ENCODE results near the gene RNF44. TPM values are rescaled to one million over a fixed set of nuclear protein-coding genes. Genes with fewer than 3 reads are reported as not detected.
A peak's percentile ranks its signal among the peaks of the same experiment; 100 is the strongest.
"Not testable (repeated sequence)": the region's sequence is repeated elsewhere in the genome, so short reads cannot be mapped to it uniquely, and the experiment has no call there.

The RNF44 gene
- total RNA-seq, 1 donor from 2014 or later = 74.0 TPM

- no peak overlapping the region for H3K27ac Mint-ChIP-seq
- no peaks in the 10 kb centered on the region for H3K9me3 Mint-ChIP-seq
- no peaks in the 10 kb centered on the region for H3K4me1 Mint-ChIP-seq
- intact Hi-C loops (cut with micrococcal nuclease) = no loop called here
- no peak overlapping the region for H3K4me3 Mint-ChIP-seq
- no peaks in the 10 kb centered on the region for H3K27me3 Mint-ChIP-seq
- no peak for DNase-seq
- H3K36me3 Mint-ChIP-seq (ENCODE audit: low read depth) = peaks cover 32% of the 10 kb centered on the region
These were observed 28.6 kb downstream of the RNF44 start for GRCh38 chr5:176508603-176509002.

GRCh38 chr5:176507911-176508310, 29.3 kb downstream of the RNF44 start:
- H3K27ac Mint-ChIP-seq = no peak overlapping the region
- H3K4me1 Mint-ChIP-seq = no peaks in the 10 kb centered on the region
- H3K9me3 Mint-ChIP-seq = no peaks in the 10 kb centered on the region
- H3K36me3 Mint-ChIP-seq (ENCODE audit: low read depth) = peaks cover 34% of the 10 kb centered on the region
- intact Hi-C loops (cut with micrococcal nuclease) = no loop called here
- H3K27me3 Mint-ChIP-seq = no peaks in the 10 kb centered on the region
- DNase-seq = no peak
- no peak overlapping the region for H3K4me3 Mint-ChIP-seq

GRCh38 chr5:176503496-176503895, 33.7 kb downstream of the RNF44 start:
- Mint-ChIP-seq H3K4me1 (no peaks in the 10 kb centered on the region), H3K4me3 (no peak overlapping the region), H3K9me3 (no peaks in the 10 kb centered on the region), H3K27ac (no peak overlapping the region), H3K27me3 (no peaks in the 10 kb centered on the region), H3K36me3 (ENCODE audit: low read depth) (peaks cover 57% of the 10 kb centered on the region)
- DNase-seq = no peak
- intact Hi-C loops (cut with micrococcal nuclease) = no loop called here

- no peak overlapping the region for H3K4me3 Mint-ChIP-seq
- no peak for DNase-seq
- peaks cover 50% of the 10 kb centered on the region for H3K36me3 Mint-ChIP-seq (ENCODE audit: low read depth)
- H3K27me3 Mint-ChIP-seq = no peaks in the 10 kb centered on the region
- intact Hi-C loops (cut with micrococcal nuclease) = no loop called here
- H3K9me3 Mint-ChIP-seq = no peaks in the 10 kb centered on the region
- H3K27ac Mint-ChIP-seq = no peak overlapping the region
- no peaks in the 10 kb centered on the region for H3K4me1 Mint-ChIP-seq
These were observed 35.9 kb downstream of the RNF44 start for GRCh38 chr5:176501333-176501732.

- peaks cover 56% of the 10 kb centered on the region for H3K36me3 Mint-ChIP-seq (ENCODE audit: low read depth)
- no peak overlapping the region for H3K27ac Mint-ChIP-seq
- H3K4me1 Mint-ChIP-seq = no peaks in the 10 kb centered on the region
These were observed 36.7 kb downstream of the RNF44 start for GRCh38 chr5:176500511-176500910.

GRCh38 chr5:176499273-176499672, 37.9 kb downstream of the RNF44 start:
- intact Hi-C loops (cut with micrococcal nuclease) = no loop called here
- no peak overlapping the region for H3K27ac Mint-ChIP-seq
- peaks cover 53% of the 10 kb centered on the region for H3K36me3 Mint-ChIP-seq (ENCODE audit: low read depth)
- H3K4me3 Mint-ChIP-seq = no peak overlapping the region
- no peaks in the 10 kb centered on the region for H3K4me1 Mint-ChIP-seq
- no peaks in the 10 kb centered on the region for H3K9me3 Mint-ChIP-seq
- DNase-seq = no peak
- H3K27me3 Mint-ChIP-seq = no peaks in the 10 kb centered on the region

More at GRCh38 chr5:176500511-176500910, 36.7 kb downstream of the RNF44 start:
- no peak for DNase-seq
- Mint-ChIP-seq H3K9me3 (no peaks in the 10 kb centered on the region), H3K27me3 (no peaks in the 10 kb centered on the region), H3K4me3 (no peak overlapping the region)
- intact Hi-C loops (cut with micrococcal nuclease) = no loop called here

- Mint-ChIP-seq H3K4me3 (no peak overlapping the region), H3K9me3 (no peaks in the 10 kb centered on the region), H3K36me3 (ENCODE audit: low read depth) (peaks cover 60% of the 10 kb centered on the region), H3K4me1 (no peaks in the 10 kb centered on the region), H3K27me3 (no peaks in the 10 kb centered on the region), H3K27ac (no peak overlapping the region)
- DNase-seq = no peak
- intact Hi-C loops (cut with micrococcal nuclease) = no loop called here
These were observed 39.4 kb downstream of the RNF44 start for GRCh38 chr5:176497852-176498251.

GRCh38 chr5:176492431-176492830, 44.8 kb downstream of the RNF44 start:
- H3K4me3 Mint-ChIP-seq = no peak overlapping the region
- H3K9me3 Mint-ChIP-seq = no peaks in the 10 kb centered on the region
- no peaks in the 10 kb centered on the region for H3K27me3 Mint-ChIP-seq
- no peak for DNase-seq
- peaks cover 63% of the 10 kb centered on the region for H3K36me3 Mint-ChIP-seq (ENCODE audit: low read depth)
- intact Hi-C loops (cut with micrococcal nuclease) = no loop called here
- H3K27ac Mint-ChIP-seq = no peak overlapping the region
- H3K4me1 Mint-ChIP-seq = peaks cover 15% of the 10 kb centered on the region

GRCh38 chr5:176491901-176492300, 45.3 kb downstream of the RNF44 start:
- Mint-ChIP-seq H3K27me3 (no peaks in the 10 kb centered on the region), H3K9me3 (no peaks in the 10 kb centered on the region), H3K27ac (no peak overlapping the region), H3K4me3 (no peak overlapping the region), H3K36me3 (ENCODE audit: low read depth) (peaks cover 64% of the 10 kb centered on the region), H3K4me1 (peaks cover 17% of the 10 kb centered on the region)
- intact Hi-C loops (cut with micrococcal nuclease) = no loop called here
- DNase-seq = no peak

- H3K27ac Mint-ChIP-seq = no peak overlapping the region
- intact Hi-C loops (cut with micrococcal nuclease) = no loop called here
- H3K4me1 Mint-ChIP-seq = peaks cover 24% of the 10 kb centered on the region
- H3K4me3 Mint-ChIP-seq = no peak overlapping the region
- peaks cover 67% of the 10 kb centered on the region for H3K36me3 Mint-ChIP-seq (ENCODE audit: low read depth)
- H3K27me3 Mint-ChIP-seq = no peaks in the 10 kb centered on the region
- DNase-seq = no peak
- no peaks in the 10 kb centered on the region for H3K9me3 Mint-ChIP-seq
These were observed 46.1 kb downstream of the RNF44 start for GRCh38 chr5:176491101-176491502.

- H3K27me3 Mint-ChIP-seq = no peaks in the 10 kb centered on the region
- peaks cover 65% of the 10 kb centered on the region for H3K36me3 Mint-ChIP-seq (ENCODE audit: low read depth)
- no peak overlapping the region for H3K4me3 Mint-ChIP-seq
- intact Hi-C loops (cut with micrococcal nuclease) = no loop called here
- H3K4me1 Mint-ChIP-seq = peaks cover 25% of the 10 kb centered on the region
- DNase-seq = no peak
- no peaks in the 10 kb centered on the region for H3K9me3 Mint-ChIP-seq
- H3K27ac Mint-ChIP-seq = no peak overlapping the region
These were observed 46.9 kb downstream of the RNF44 start for GRCh38 chr5:176490301-176490700.

GRCh38 chr5:176489077-176489476, 48.1 kb downstream of the RNF44 start:
- intact Hi-C loops (cut with micrococcal nuclease) = loop anchor here (5.0 kb wide), 1 partner anchor 43 kb away; no protein-coding TSS in a partner anchor
- Mint-ChIP-seq H3K4me3 (peak overlapping the region; percentile 18), H3K27me3 (no peaks in the 10 kb centered on the region), H3K36me3 (ENCODE audit: low read depth) (peaks cover 66% of the 10 kb centered on the region), H3K9me3 (no peaks in the 10 kb centered on the region), H3K27ac (peak overlapping the region; percentile 5), H3K4me1 (peaks cover 29% of the 10 kb centered on the region)
- no peak for DNase-seq

- H3K4me3 Mint-ChIP-seq, H3K27me3 Mint-ChIP-seq, DNase-seq, H3K9me3 Mint-ChIP-seq: not testable (repeated sequence)
- Mint-ChIP-seq H3K27ac (peak overlapping the region; percentile 19), H3K4me1 (peaks cover 34% of the 10 kb centered on the region), H3K36me3 (ENCODE audit: low read depth) (peaks cover 58% of the 10 kb centered on the region)
- intact Hi-C loops (cut with micrococcal nuclease) = loop anchor here (5.0 kb wide), 1 partner anchor 45 kb away; no protein-coding TSS in a partner anchor
These were observed 50.0 kb downstream of the RNF44 start for GRCh38 chr5:176487160-176487559.

- Mint-ChIP-seq H3K36me3 (ENCODE audit: low read depth) (peaks cover 58% of the 10 kb centered on the region), H3K4me3 (no peak overlapping the region), H3K4me1 (peaks cover 36% of the 10 kb centered on the region), H3K27ac (no peak overlapping the region), H3K27me3 (no peaks in the 10 kb centered on the region), H3K9me3 (no peaks in the 10 kb centered on the region)
- intact Hi-C loops (cut with micrococcal nuclease) = loop anchor here (5.0 kb wide), 1 partner anchor 46 kb away; no protein-coding TSS in a partner anchor
- no peak for DNase-seq
These were observed 50.9 kb downstream of the RNF44 start for GRCh38 chr5:176486189-176486757.

- peaks cover 51% of the 10 kb centered on the region for H3K36me3 Mint-ChIP-seq (ENCODE audit: low read depth)
- DNase-seq = no peak
- intact Hi-C loops (cut with micrococcal nuclease) = loop anchor here (5.0 kb wide), 1 partner anchor 47 kb away; no protein-coding TSS in a partner anchor
- H3K4me1 Mint-ChIP-seq = peaks cover 34% of the 10 kb centered on the region
- no peaks in the 10 kb centered on the region for H3K27me3 Mint-ChIP-seq
- no peak overlapping the region for H3K27ac Mint-ChIP-seq
- H3K9me3 Mint-ChIP-seq = no peaks in the 10 kb centered on the region
- H3K4me3 Mint-ChIP-seq = no peak overlapping the region
These were observed 52.0 kb downstream of the RNF44 start for GRCh38 chr5:176485176-176485575.

Data from activated CD4-positive, alpha-beta T cell treated with anti-CD3 and anti-CD28 coated beads, Interleukin-2, amount 10 ng/mL, durations not matched to agents 24 days and 14 days (primary cell).